Measurements from ENCODE around the gene REL.
"Not testable (repeated sequence)": the region's sequence is repeated elsewhere in the genome, so short reads cannot be mapped to it uniquely, and the experiment has no call there.

Gene REL

DNA sequence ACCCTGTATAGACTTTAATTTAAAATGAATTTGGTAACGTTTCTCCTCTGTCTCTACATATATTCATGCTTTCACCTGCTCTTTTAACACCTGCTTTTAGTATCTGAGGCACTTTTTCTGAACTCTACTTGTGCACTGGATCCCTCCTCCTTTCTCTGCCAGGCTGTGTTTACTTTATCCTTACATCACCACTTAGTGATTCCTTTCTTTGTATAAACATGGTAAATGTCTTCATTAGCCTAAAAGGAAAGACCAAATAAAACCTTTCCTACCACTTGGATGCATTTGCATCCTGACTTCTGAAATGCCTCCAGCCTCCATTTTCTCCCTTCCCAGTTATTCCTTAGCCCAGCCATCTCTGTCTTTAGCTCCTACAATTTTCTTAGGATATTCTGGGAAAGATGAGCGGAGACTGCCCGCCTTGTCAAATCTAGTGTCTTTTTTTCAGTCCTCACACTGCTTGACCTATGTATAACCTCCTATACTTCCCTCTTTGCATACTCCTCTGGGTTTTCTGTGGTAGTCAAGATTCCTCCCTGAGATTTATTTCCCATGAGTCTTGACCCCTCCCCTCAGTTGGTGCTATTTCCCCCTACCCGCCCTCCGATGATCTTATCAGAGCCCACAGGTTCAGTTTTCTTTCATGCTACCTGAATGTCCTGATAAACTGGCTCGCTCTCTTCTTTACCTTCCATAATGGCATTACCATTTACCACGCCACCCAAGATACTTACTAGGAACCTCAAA is 44.8 kb downstream of the REL start:
- no peak for ATAC-seq
- no peak for TF ChIP-seq SNAI2 (CRISPR knock-in tag; IDR thresholded peaks at IDR 0.05)
- TF ChIP-seq, protein P1, sequence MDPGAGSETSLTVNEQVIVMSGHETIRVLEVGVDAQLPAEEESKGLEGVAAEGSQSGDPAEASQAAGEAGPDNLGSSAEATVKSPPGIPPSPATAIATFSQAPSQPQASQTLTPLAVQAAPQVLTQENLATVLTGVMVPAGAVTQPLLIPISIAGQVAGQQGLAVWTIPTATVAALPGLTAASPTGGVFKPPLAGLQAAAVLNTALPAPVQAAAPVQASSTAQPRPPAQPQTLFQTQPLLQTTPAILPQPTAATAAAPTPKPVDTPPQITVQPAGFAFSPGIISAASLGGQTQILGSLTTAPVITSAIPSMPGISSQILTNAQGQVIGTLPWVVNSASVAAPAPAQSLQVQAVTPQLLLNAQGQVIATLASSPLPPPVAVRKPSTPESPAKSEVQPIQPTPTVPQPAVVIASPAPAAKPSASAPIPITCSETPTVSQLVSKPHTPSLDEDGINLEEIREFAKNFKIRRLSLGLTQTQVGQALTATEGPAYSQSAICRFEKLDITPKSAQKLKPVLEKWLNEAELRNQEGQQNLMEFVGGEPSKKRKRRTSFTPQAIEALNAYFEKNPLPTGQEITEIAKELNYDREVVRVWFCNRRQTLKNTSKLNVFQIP (CRISPR knock-in tag; IDR thresholded peaks at IDR 0.05; ENCODE audit: borderline replicate concordance, low read depth): no peak
- TF ChIP-seq, protein P2, sequence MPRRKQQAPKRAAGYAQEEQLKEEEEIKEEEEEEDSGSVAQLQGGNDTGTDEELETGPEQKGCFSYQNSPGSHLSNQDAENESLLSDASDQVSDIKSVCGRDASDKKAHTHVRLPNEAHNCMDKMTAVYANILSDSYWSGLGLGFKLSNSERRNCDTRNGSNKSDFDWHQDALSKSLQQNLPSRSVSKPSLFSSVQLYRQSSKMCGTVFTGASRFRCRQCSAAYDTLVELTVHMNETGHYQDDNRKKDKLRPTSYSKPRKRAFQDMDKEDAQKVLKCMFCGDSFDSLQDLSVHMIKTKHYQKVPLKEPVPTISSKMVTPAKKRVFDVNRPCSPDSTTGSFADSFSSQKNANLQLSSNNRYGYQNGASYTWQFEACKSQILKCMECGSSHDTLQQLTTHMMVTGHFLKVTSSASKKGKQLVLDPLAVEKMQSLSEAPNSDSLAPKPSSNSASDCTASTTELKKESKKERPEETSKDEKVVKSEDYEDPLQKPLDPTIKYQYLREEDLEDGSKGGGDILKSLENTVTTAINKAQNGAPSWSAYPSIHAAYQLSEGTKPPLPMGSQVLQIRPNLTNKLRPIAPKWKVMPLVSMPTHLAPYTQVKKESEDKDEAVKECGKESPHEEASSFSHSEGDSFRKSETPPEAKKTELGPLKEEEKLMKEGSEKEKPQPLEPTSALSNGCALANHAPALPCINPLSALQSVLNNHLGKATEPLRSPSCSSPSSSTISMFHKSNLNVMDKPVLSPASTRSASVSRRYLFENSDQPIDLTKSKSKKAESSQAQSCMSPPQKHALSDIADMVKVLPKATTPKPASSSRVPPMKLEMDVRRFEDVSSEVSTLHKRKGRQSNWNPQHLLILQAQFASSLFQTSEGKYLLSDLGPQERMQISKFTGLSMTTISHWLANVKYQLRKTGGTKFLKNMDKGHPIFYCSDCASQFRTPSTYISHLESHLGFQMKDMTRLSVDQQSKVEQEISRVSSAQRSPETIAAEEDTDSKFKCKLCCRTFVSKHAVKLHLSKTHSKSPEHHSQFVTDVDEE (CRISPR knock-in tag; IDR thresholded peaks at IDR 0.05): no peak
- no peak for TF ChIP-seq ZNF565 (CRISPR knock-in tag; conservative IDR thresholded peaks at IDR 0.05; ENCODE audit: low read depth)
- TF ChIP-seq ARNTL (CRISPR knock-in tag; IDR thresholded peaks at IDR 0.05; ENCODE audit: borderline replicate concordance, low read depth): no peak
- TF ChIP-seq ESRRG (CRISPR knock-in tag; IDR thresholded peaks at IDR 0.05): no peak
- no peak for TF ChIP-seq ZFP3 (CRISPR knock-in tag; IDR thresholded peaks at IDR 0.05)
- TF ChIP-seq ZNF8 (CRISPR knock-in tag; IDR thresholded peaks at IDR 0.05): no peak
- TF ChIP-seq TCF4 (CRISPR knock-in tag; IDR thresholded peaks at IDR 0.05; ENCODE audit: borderline replicate concordance): no peak
- TF ChIP-seq, protein P3, sequence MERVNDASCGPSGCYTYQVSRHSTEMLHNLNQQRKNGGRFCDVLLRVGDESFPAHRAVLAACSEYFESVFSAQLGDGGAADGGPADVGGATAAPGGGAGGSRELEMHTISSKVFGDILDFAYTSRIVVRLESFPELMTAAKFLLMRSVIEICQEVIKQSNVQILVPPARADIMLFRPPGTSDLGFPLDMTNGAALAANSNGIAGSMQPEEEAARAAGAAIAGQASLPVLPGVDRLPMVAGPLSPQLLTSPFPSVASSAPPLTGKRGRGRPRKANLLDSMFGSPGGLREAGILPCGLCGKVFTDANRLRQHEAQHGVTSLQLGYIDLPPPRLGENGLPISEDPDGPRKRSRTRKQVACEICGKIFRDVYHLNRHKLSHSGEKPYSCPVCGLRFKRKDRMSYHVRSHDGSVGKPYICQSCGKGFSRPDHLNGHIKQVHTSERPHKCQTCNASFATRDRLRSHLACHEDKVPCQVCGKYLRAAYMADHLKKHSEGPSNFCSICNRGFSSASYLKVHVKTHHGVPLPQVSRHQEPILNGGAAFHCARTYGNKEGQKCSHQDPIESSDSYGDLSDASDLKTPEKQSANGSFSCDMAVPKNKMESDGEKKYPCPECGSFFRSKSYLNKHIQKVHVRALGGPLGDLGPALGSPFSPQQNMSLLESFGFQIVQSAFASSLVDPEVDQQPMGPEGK (CRISPR knock-in tag; IDR thresholded peaks at IDR 0.05; ENCODE audit: borderline replicate concordance): no peak
- TF ChIP-seq BACH2 (CRISPR knock-in tag; IDR thresholded peaks at IDR 0.05; ENCODE audit: borderline replicate concordance): no peak
- TF ChIP-seq OSR1 (CRISPR knock-in tag; IDR thresholded peaks at IDR 0.05): no peak
- TF ChIP-seq ISL1 (CRISPR knock-in tag; IDR thresholded peaks at IDR 0.05): no peak

DNA sequence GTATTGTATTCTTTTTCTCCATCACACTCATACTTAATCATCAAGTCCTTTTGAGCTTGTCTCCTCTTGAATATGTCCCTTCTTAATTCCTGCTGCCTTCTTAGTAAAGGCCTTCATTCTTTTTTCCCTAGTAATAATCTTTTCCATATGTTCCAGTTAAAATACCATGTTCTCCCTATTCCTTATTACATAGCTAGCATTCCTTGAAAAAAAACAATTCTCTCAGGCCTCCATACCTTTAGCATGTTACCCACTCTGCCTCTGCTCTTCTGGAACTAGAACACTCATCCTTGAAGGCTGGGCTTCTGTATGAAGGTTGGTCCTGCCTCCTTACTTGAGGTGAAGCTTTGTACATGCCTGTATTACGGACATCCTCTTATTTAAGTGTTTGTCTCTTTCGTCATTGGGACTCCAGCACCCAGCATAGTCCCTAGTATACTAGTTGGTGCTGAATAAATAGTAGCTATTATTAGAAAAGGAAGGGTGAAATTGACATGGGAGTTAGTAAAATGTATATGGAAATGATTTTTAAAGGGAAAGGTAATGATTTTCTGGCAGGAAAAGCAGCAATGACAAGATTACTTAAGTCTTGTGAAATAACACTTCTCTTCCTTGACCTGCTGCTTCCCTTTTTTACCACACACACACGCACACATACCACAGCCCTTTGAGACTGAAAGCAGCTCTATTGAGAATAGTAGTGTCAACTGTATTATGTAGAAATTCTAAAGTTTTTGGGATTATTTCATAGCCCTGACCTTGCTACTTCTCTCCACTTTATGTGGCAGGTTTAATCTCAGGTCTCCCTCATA is 45.6 kb downstream of the REL start:
- ATAC-seq: peak; percentile 90
- TF ChIP-seq, protein P2 (CRISPR knock-in tag; IDR thresholded peaks at IDR 0.05): no peak
- no peak for TF ChIP-seq ZFP30 (CRISPR knock-in tag; IDR thresholded peaks at IDR 0.05)
- no peak for TF ChIP-seq RARB (CRISPR knock-in tag; IDR thresholded peaks at IDR 0.05)
- TF ChIP-seq ZFP3 (CRISPR knock-in tag; IDR thresholded peaks at IDR 0.05): no peak
- TF ChIP-seq, protein P3 (CRISPR knock-in tag; IDR thresholded peaks at IDR 0.05; ENCODE audit: borderline replicate concordance): no peak
- TF ChIP-seq ZNF8 (CRISPR knock-in tag; IDR thresholded peaks at IDR 0.05): no peak
- TF ChIP-seq, protein P4, sequence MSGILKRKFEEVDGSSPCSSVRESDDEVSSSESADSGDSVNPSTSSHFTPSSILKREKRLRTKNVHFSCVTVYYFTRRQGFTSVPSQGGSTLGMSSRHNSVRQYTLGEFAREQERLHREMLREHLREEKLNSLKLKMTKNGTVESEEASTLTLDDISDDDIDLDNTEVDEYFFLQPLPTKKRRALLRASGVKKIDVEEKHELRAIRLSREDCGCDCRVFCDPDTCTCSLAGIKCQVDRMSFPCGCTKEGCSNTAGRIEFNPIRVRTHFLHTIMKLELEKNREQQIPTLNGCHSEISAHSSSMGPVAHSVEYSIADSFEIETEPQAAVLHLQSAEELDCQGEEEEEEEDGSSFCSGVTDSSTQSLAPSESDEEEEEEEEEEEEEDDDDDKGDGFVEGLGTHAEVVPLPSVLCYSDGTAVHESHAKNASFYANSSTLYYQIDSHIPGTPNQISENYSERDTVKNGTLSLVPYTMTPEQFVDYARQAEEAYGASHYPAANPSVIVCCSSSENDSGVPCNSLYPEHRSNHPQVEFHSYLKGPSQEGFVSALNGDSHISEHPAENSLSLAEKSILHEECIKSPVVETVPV (CRISPR knock-in tag; IDR thresholded peaks at IDR 0.05): no peak
- no peak for TF ChIP-seq ARNTL (CRISPR knock-in tag; IDR thresholded peaks at IDR 0.05; ENCODE audit: borderline replicate concordance, low read depth)
- TF ChIP-seq PPARA (CRISPR knock-in tag; IDR thresholded peaks at IDR 0.05; ENCODE audit: borderline replicate concordance): no peak

DNA sequence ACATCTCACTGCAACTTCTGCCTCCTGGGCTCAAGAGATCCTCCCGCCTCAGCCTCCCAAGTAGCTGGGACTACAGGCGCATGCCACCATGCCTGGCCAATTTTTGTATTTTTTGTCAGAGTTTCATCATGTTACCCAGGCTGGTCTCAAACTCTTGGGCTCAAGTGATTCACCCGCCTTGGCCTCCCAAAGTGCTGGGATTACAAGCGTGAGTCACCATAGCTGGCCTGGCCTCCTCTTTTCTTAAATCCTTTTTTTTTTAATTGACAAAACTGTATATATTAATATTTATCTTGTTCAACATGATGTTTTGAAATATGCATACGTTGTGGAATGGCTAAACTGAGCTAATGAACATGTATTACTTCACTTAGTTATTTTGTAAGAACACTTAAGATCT is 50.7 kb downstream of the REL start:
- ATAC-seq: not testable (repeated sequence)

All from SK-N-SH treated with all-trans-retinoic acid at 6 μM for 48 hours (cell line).